Esophagus muscularis mucosa (tissue), 4 donors: ENCODE results near the gene MRPS15. TPM values are rescaled to one million over a fixed set of nuclear protein-coding genes. Genes with fewer than 3 reads are reported as not detected.

Source experiments
- DNase-seq: peaks from one replicate; pipeline ENCODE4 v3.0.0-alpha.2; 2017; ENCODE audit errors: extremely low spot score
- H3K27ac ChIP-seq, 4 donors: fragments of 200-600 bp; sonication (generic); replicated peaks in 1 of 4; 1 replicate in 3 of 4; 2 replicates in 1 of 4; pipeline ENCODE4 v1.5.1; 2016 to 2019; ENCODE audit warnings: mild to moderate bottlenecking in 1 of 4
- H3K27me3 ChIP-seq, 4 donors: fragments of 200-600 bp; sonication (generic); one replicate each; pipeline versions ENCODE4 v1.5.1 to v1.6.0; 2016 to 2019
- H3K36me3 ChIP-seq, 4 donors: fragments of 200-600 bp; sonication (generic); one replicate each; pipeline ENCODE4 v1.5.1; 2016 to 2019
- H3K4me1 ChIP-seq, 4 donors: fragments of 200-600 bp; sonication (generic); one replicate each; pipeline ENCODE4 v1.5.1; 2016 to 2019
- H3K4me3 ChIP-seq, 4 donors: fragments of 200-600 bp; sonication (generic); 1 replicate in 2 of 4; 2 replicates in 2 of 4; pipeline ENCODE4 v1.5.1; 2016 to 2019; ENCODE audit warnings: mild to moderate bottlenecking in 4 of 4, moderate library complexity in 1 of 4
- H3K9me3 ChIP-seq, 4 donors: fragments of 200-600 bp; sonication (generic); 1 replicate in 3 of 4; 2 replicates in 1 of 4; pipeline ENCODE4 v1.5.1; 2016 to 2019
- CTCF ChIP-seq, 3 experiments: fragments of 200-600 bp in 2 of 3; fragments of 450-650 bp in 1 of 3; sonication (generic) in 2 of 3; IDR thresholded peaks; one replicate each; pipeline ENCODE4 v1.5.1; 2017 to 2019; ENCODE audit warnings: antibody characterized with exemption in 3 of 3, mild to moderate bottlenecking in 2 of 3, moderate library complexity in 1 of 3
- EP300 ChIP-seq: sonication (generic); formaldehyde crosslinking; IDR thresholded peaks from one replicate; pipeline ENCODE4 v1.6.1; 2017; ENCODE audit warnings: antibody characterized with exemption
- POLR2A ChIP-seq: fragments of 450-650 bp; IDR thresholded peaks from one replicate; pipeline ENCODE4 v1.6.1; 2017; ENCODE audit warnings: antibody characterized with exemption, moderate library complexity, mild to moderate bottlenecking, low read depth
- POLR2AphosphoS5 ChIP-seq, 2 donors: sonication (generic); formaldehyde crosslinking; IDR thresholded peaks; one replicate each; pipeline ENCODE4 v1.6.1; 2017; ENCODE audit warnings: antibody characterized with exemption in 2 of 2
- WGBS: methylation state at CpG from one replicate; pipeline ENCODE4 v1.1.5; 2018; 5-methylcytosine and 5-hydroxymethylcytosine counted together
- intact Hi-C: fragments of 100-400 bp; cut with DNase I; formaldehyde crosslinking; loops from one replicate; pipeline ENCODE4 v1.15.1; 2023
- total RNA-seq, 4 donors: library from RNA; depleted of rRNA; stranded (reverse); fragments of >200 nt; gene quantifications; one replicate each; pipeline versions ENCODE4 v1.1.0 to v1.2.1, GENCODE V29; 2016

MRPS15 gene
- total RNA-seq, 4 donors from 2014 or later, result 64.8 to 109 (median 86.8) TPM

GRCh38 chr1:36453600-36454388 is 10.4 kb downstream of the MRPS15 start:
- H3K4me1 ChIP-seq, result peaks cover 5 to 23% (median 18%) of the 10 kb centered on the region in 4 donors
- no peaks in the 10 kb centered on the region for H3K9me3 ChIP-seq
- no peak overlapping the region for H3K27ac ChIP-seq
- DNase-seq, result no peak
- H3K4me3 ChIP-seq, result no peak overlapping the region
- H3K27me3 ChIP-seq, result no peaks in the 10 kb centered on the region
- intact Hi-C loops, result no loop called here
- peaks cover 32 to 45% (median 44%) of the 10 kb centered on the region in 4 donors for H3K36me3 ChIP-seq
- TF ChIP-seq POLR2A, result no peak
- TF ChIP-seq EP300, result no peak
- TF ChIP-seq CTCF (IDR thresholded peaks at IDR 0.05), result no peak
- TF ChIP-seq POLR2AphosphoS5 (IDR thresholded peaks at IDR 0.05), result no peak
- 89% methylated on average over 6 of the region's 6 CpGs for WGBS

GRCh38 chr1:36453051-36453450 is 11.1 kb downstream of the MRPS15 start:
- 97% methylated on average over 3 of the region's 3 CpGs for WGBS
- Histone ChIP-seq H3K36me3 (peaks cover 32 to 40% (median 38%) of the 10 kb centered on the region in 4 donors), H3K4me3 (no peak overlapping the region), H3K27me3 (no peaks in the 10 kb centered on the region), H3K4me1 (peaks cover 5 to 28% (median 19%) of the 10 kb centered on the region in 4 donors), H3K27ac (no peak overlapping the region), H3K9me3 (no peaks in the 10 kb centered on the region)
- no peak for DNase-seq
- TF ChIP-seq CTCF (IDR thresholded peaks at IDR 0.05) (no peak), EP300 (no peak), POLR2A (no peak)
- intact Hi-C loops, result no loop called here

- peak overlapping the region; percentile 60 to 70 (median 68) for H3K4me3 ChIP-seq
- intact Hi-C loops, result no loop called here
- H3K27me3 ChIP-seq, result no peaks in the 10 kb centered on the region
- no peak for TF ChIP-seq CTCF (IDR thresholded peaks at IDR 0.05)
- no peak for DNase-seq
- H3K4me1 ChIP-seq, result peaks cover 5 to 28% (median 19%) of the 10 kb centered on the region in 4 donors
- no peaks in the 10 kb centered on the region for H3K9me3 ChIP-seq
- peak overlapping the region; percentile 91 to 97 (median 94) for H3K27ac ChIP-seq
- H3K36me3 ChIP-seq, result peaks cover 12 to 21% (median 18%) of the 10 kb centered on the region in 4 donors
- WGBS, result 38% methylated on average over 18 of the region's 18 CpGs
These were observed 13.3 kb downstream of the MRPS15 start for GRCh38 chr1:36450919-36451305.

GRCh38 chr1:36450270-36450918 is 13.8 kb downstream of the MRPS15 start, which contains the start of gene OSCP1:
OSCP1 (minus strand) TSS chr1:36450451; CDS start chr1:36450369, 82 bp downstream.
- peak; percentile 99 for DNase-seq
- no peaks in the 10 kb centered on the region for H3K9me3 ChIP-seq
- TF ChIP-seq POLR2AphosphoS5 (IDR thresholded peaks at IDR 0.05), result peak; percentile 96 to 98
- TF ChIP-seq CTCF (IDR thresholded peaks at IDR 0.05), result no peak
- TF ChIP-seq POLR2A, result peak; percentile 90
- H3K4me3 ChIP-seq, result peak within 1 kb of the TSS; percentile 60 to 70 (median 68)
- no peaks in the 10 kb centered on the region for H3K27me3 ChIP-seq
- intact Hi-C loops, result no loop called here
- under 1% methylated on average over 34 of the region's 48 CpGs for WGBS
- peaks cover 7 to 15% (median 13%) of the 10 kb centered on the region in 4 donors for H3K36me3 ChIP-seq
- H3K27ac ChIP-seq, result peak within 1 kb of the TSS; percentile 91 to 97 (median 94)
- H3K4me1 ChIP-seq, result peaks cover 5 to 28% (median 19%) of the 10 kb centered on the region in 4 donors
